Lower lobe of right lung (tissue), 2 donors: ENCODE measurements around the gene TMEM233. TPM values are rescaled to one million over a fixed set of nuclear protein-coding genes. Genes with fewer than 3 reads are reported as not detected.

Source experiments
- ATAC-seq, 2 donors: fragments of 200-7000 bp; cut with Tn5 transposase; one replicate each; pipeline ENCODE4 v1.9.1; 2020 to 2022; ENCODE audit warnings: mild to moderate bottlenecking in 2 of 2, moderate library complexity in 2 of 2
- DNase-seq: peaks from one replicate; pipeline ENCODE4 v3.0.0-alpha.2; 2020
- H3K27ac ChIP-seq: fragments of 200-600 bp; one replicate; pipeline ENCODE4 v1.8.0; 2022
- H3K27me3 ChIP-seq: fragments of 200-600 bp; one replicate; pipeline ENCODE4 v1.8.0; 2022; ENCODE audit warnings: low read depth
- H3K36me3 ChIP-seq: fragments of 200-600 bp; one replicate; pipeline ENCODE4 v1.8.0; 2022; ENCODE audit warnings: mild to moderate bottlenecking
- H3K4me1 ChIP-seq: fragments of 200-600 bp; one replicate; pipeline ENCODE4 v1.8.0; 2022
- H3K4me3 ChIP-seq: fragments of 200-600 bp; one replicate; pipeline ENCODE4 v1.8.0; 2022; ENCODE audit warnings: mild to moderate bottlenecking
- H3K9me3 ChIP-seq: fragments of 200-600 bp; one replicate; pipeline ENCODE4 v1.8.0; 2022
- CTCF ChIP-seq: fragments of 200-600 bp; IDR thresholded peaks from one replicate; pipeline ENCODE4 v1.8.0; 2022; ENCODE audit warnings: antibody characterized with exemption, mild to moderate bottlenecking
- intact Hi-C: fragments of 100-400 bp; cut with DNase I; formaldehyde crosslinking; loops from one replicate; pipeline ENCODE4 v1.11.0; 2022
- total RNA-seq: library from RNA; stranded (reverse); fragmentation: NEBNext Ultra II Directional; extraction: Animal tissue kit (Norgen Biotek cat#: 25700); gene quantifications from one replicate; pipeline ENCODE4 v1.2.1, GENCODE V29; 2021
- donor health status: DM: no; HTN: yes; CAD: no; lungs with severe emphysema.

TMEM233 gene
- total RNA-seq, 1 donor from 2014 or later: 0.47 TPM

GRCh38 chr12:119576915-119577314, 16.7 kb upstream of the TMEM233 start:
- ATAC-seq (no peak), DNase-seq (no peak)
- TF ChIP-seq CTCF: no peak
- Histone ChIP-seq H3K27ac (no peak overlapping the region), H3K9me3 (no peaks in the 10 kb centered on the region), H3K27me3 (no peaks in the 10 kb centered on the region), H3K36me3 (no peaks in the 10 kb centered on the region), H3K4me3 (no peak overlapping the region), H3K4me1 (no peaks in the 10 kb centered on the region)
- intact Hi-C loops: no loop called here

- Histone ChIP-seq H3K4me3 (no peak overlapping the region), H3K27me3 (no peaks in the 10 kb centered on the region), H3K4me1 (no peaks in the 10 kb centered on the region), H3K27ac (no peak overlapping the region), H3K36me3 (no peaks in the 10 kb centered on the region), H3K9me3 (no peaks in the 10 kb centered on the region)
- TF ChIP-seq CTCF: no peak
- no peak for DNase-seq
- no peak for ATAC-seq
- intact Hi-C loops: no loop called here
These were observed 15.5 kb upstream of the TMEM233 start for GRCh38 chr12:119578112-119578511.

GRCh38 chr12:119589097-119589496, 4.5 kb upstream of the TMEM233 start:
- ATAC-seq (no peak), DNase-seq (no peak)
- intact Hi-C loops: no loop called here
- H3K27me3 ChIP-seq: peaks cover 17% of the 10 kb centered on the region
- no peak for TF ChIP-seq CTCF
- H3K4me1 ChIP-seq: no peaks in the 10 kb centered on the region
- H3K36me3 ChIP-seq: no peaks in the 10 kb centered on the region
- H3K27ac ChIP-seq: no peak overlapping the region
- no peaks in the 10 kb centered on the region for H3K9me3 ChIP-seq
- no peak overlapping the region for H3K4me3 ChIP-seq

GRCh38 chr12:119589634-119590033, 3.9 kb upstream of the TMEM233 start:
- no peak for TF ChIP-seq CTCF
- H3K36me3 ChIP-seq: no peaks in the 10 kb centered on the region
- ATAC-seq (no peak), DNase-seq (no peak)
- H3K9me3 ChIP-seq: no peaks in the 10 kb centered on the region
- H3K4me1 ChIP-seq: no peaks in the 10 kb centered on the region
- H3K27me3 ChIP-seq: peaks cover 20% of the 10 kb centered on the region
- intact Hi-C loops: no loop called here
- H3K27ac ChIP-seq: no peak overlapping the region
- H3K4me3 ChIP-seq: no peak overlapping the region

- DNase-seq (no peak), ATAC-seq (no peak)
- no peak for TF ChIP-seq CTCF
- Histone ChIP-seq H3K36me3 (no peaks in the 10 kb centered on the region), H3K9me3 (no peaks in the 10 kb centered on the region), H3K27me3 (peaks cover 36% of the 10 kb centered on the region), H3K4me1 (peaks cover 6% of the 10 kb centered on the region), H3K4me3 (no peak overlapping the region), H3K27ac (no peak overlapping the region)
- intact Hi-C loops: no loop called here
These were observed 1.3 kb upstream of the TMEM233 start for GRCh38 chr12:119592232-119592631.

- peaks cover 6% of the 10 kb centered on the region for H3K4me1 ChIP-seq
- TF ChIP-seq CTCF: no peak
- DNase-seq: no peak
- H3K27me3 ChIP-seq: peaks cover 36% of the 10 kb centered on the region
- no peaks in the 10 kb centered on the region for H3K9me3 ChIP-seq
- H3K36me3 ChIP-seq: no peaks in the 10 kb centered on the region
- intact Hi-C loops: no loop called here
- ATAC-seq: peak; percentile 47 to 50
- peak overlapping the region; percentile 49 for H3K27ac ChIP-seq
- peak overlapping the region; percentile 56 for H3K4me3 ChIP-seq
These were observed 791 bp downstream of the TMEM233 start for GRCh38 chr12:119594399-119594730.
